B cell (primary cell): Measurements from ENCODE around the gene ACOX2. TPM values are rescaled to one million over a fixed set of nuclear protein-coding genes. Genes with fewer than 3 reads are reported as not detected.

Source experiments
- ATAC-seq: fragments of 200-7000 bp; cut with Tn5 transposase; one replicate; pipeline ENCODE4 v1.10.0; 2021; ENCODE audit warnings: low read depth, mild to moderate bottlenecking, moderate number of reproducible peaks, moderate library complexity
- CTCF ChIA-PET: fragments of 350-600 bp; sonication (Branson Sonifier 250); formaldehyde crosslinking; loops from one replicate; lab custom pipeline; 2021; ENCODE audit warnings: antibody characterized with exemption, inconsistent platforms; lab: Charles Lee
- POLR2A ChIA-PET: fragments of 350-600 bp; sonication (Branson Sonifier 250); formaldehyde crosslinking; loops from one replicate; lab custom pipeline; 2021; ENCODE audit warnings: antibody characterized with exemption; lab: Charles Lee
- DNase-seq: peaks from one replicate; pipeline ENCODE4 v3.0.0; 2013
- H2AFZ ChIP-seq: 2 replicates; pipeline ENCODE4 v1.6.1; 2012; ENCODE audit warnings: mild to moderate bottlenecking, low read depth, low read length; ENCODE audit not compliant: insufficient read depth, poor library complexity, severe bottlenecking
- H3K27ac ChIP-seq, 2 donors: 1 replicate in 1 of 2; 2 replicates in 1 of 2; pipeline ENCODE4 v1.5.1; 2012 to 2013; ENCODE audit warnings: low read length in 2 of 2, mild to moderate bottlenecking in 2 of 2, moderate library complexity in 1 of 2
- H3K27me3 ChIP-seq, 4 experiments: fragments of 200-600 bp in 1 of 4; sonication (generic) in 1 of 4; replicated peaks in 1 of 4; 1 replicate in 2 of 4; 2 replicates in 2 of 4; pipeline versions ENCODE4 v1.6.1 to v1.7.0; 2013 to 2016; ENCODE audit warnings: low read length in 3 of 4, mild to moderate bottlenecking in 2 of 4, mixed read lengths in 1 of 4, moderate library complexity in 1 of 4; ENCODE audit not compliant: insufficient read depth in 4 of 4, control insufficient read depth in 3 of 4; ENCODE audit errors: control extremely low read depth in 1 of 4
- H3K36me3 ChIP-seq, 2 experiments: replicated peaks in 1 of 2; 1 replicate in 1 of 2; 2 replicates in 1 of 2; pipeline versions ENCODE4 v1.6.1 to v1.7.1; 2013; ENCODE audit warnings: low read length in 1 of 2; ENCODE audit not compliant: insufficient read depth in 2 of 2, control insufficient read depth in 1 of 2; ENCODE audit errors: control extremely low read depth in 1 of 2, extremely low read depth in 1 of 2
- H3K4me1 ChIP-seq, 2 donors: fragments of 200-600 bp in 1 of 2; sonication (generic) in 1 of 2; 1 replicate in 1 of 2; 2 replicates in 1 of 2; pipeline versions ENCODE4 v1.5.1 to v1.6.1; 2013 to 2017; ENCODE audit warnings: low read length in 2 of 2; ENCODE audit not compliant: control insufficient read depth in 2 of 2, insufficient read depth in 2 of 2
- H3K4me2 ChIP-seq: replicated peaks from 2 replicates; pipeline ENCODE3; 2012; ENCODE audit warnings: mild to moderate bottlenecking, low read depth, low read length; ENCODE audit not compliant: poor library complexity, severe bottlenecking
- H3K4me3 ChIP-seq, 5 experiments: fragments of 200-600 bp in 1 of 5; sonication (generic) in 1 of 5; 1 replicate in 3 of 5; 2 replicates in 2 of 5; pipeline versions ENCODE4 v1.5.1 to v1.7.0; 2011 to 2016; ENCODE audit warnings: low read length in 4 of 5, mild to moderate bottlenecking in 4 of 5, low read depth in 2 of 5, control low read depth in 1 of 5, moderate library complexity in 1 of 5; ENCODE audit not compliant: insufficient read depth in 1 of 5; ENCODE audit errors: control extremely low read depth in 1 of 5, extremely low read depth in 1 of 5
- H3K79me2 ChIP-seq: fragments of 200-600 bp; sonication (generic); one replicate; pipeline ENCODE4 v1.6.0; 2016; ENCODE audit warnings: low read length; ENCODE audit not compliant: control insufficient read depth, insufficient read depth
- H3K9ac ChIP-seq: fragments of 200-600 bp; sonication (generic); 2 replicates; pipeline ENCODE4 v1.6.1; 2017; ENCODE audit warnings: mild to moderate bottlenecking, low read length, moderate library complexity
- H3K9me3 ChIP-seq, 3 donors: one replicate each; pipeline versions ENCODE4 v1.6.1 to v1.7.1; 2013; ENCODE audit warnings: low read length in 2 of 3; ENCODE audit not compliant: control insufficient read depth in 2 of 3, insufficient read depth in 1 of 3; ENCODE audit errors: control extremely low read depth in 1 of 3
- H4K20me1 ChIP-seq: 2 replicates; pipeline ENCODE4 v1.6.0; 2012; ENCODE audit warnings: mild to moderate bottlenecking, low read length; ENCODE audit not compliant: insufficient read depth, control insufficient read depth, poor library complexity, severe bottlenecking
- H3K27ac Mint-ChIP-seq: one replicate; pipeline ENCODE4 v1.8.0; 2021; ENCODE audit warnings: mixed read lengths
- H3K27me3 Mint-ChIP-seq: one replicate; pipeline ENCODE4 v1.8.0; 2021; ENCODE audit warnings: mixed read lengths
- H3K4me1 Mint-ChIP-seq: one replicate; pipeline ENCODE4 v1.8.0; 2021; ENCODE audit warnings: mixed read lengths
- H3K4me3 Mint-ChIP-seq: one replicate; pipeline ENCODE4 v1.8.0; 2021; ENCODE audit warnings: mixed read lengths
- H3K9me3 Mint-ChIP-seq: one replicate; pipeline ENCODE4 v1.8.0; 2022; ENCODE audit warnings: mixed read lengths; ENCODE audit not compliant: insufficient read depth
- CTCF ChIP-seq: fragments of 200-600 bp; IDR thresholded peaks from one replicate; pipeline ENCODE4 v1.8.0; 2022; ENCODE audit warnings: antibody characterized with exemption, mild to moderate bottlenecking
- EZH2 ChIP-seq: IDR thresholded peaks from 2 replicates; pipeline ENCODE4 v1.6.1; 2012; ENCODE audit warnings: borderline replicate concordance, low read depth, mild to moderate bottlenecking, moderate library complexity, low read length; ENCODE audit not compliant: insufficient read depth, poor library complexity, severe bottlenecking
- WGBS: methylation state at CpG from one replicate; pipeline ENCODE4 v1.1.5; 2013; ENCODE audit warnings: missing lambda C conversion rate; ENCODE audit not compliant: insufficient coverage; 5-methylcytosine and 5-hydroxymethylcytosine counted together
- intact Hi-C: fragments of 100-400 bp; cut with micrococcal nuclease; formaldehyde crosslinking; loops from one replicate; pipeline ENCODE4 v1.10.0; 2022
- polyA plus RNA-seq: library from polyadenylated mRNA; depleted of rRNA; stranded (reverse); fragments of >200 nt; gene quantifications from 2 replicates; pipeline ENCODE4 v1.2.3, GENCODE V29; 2012
- total RNA-seq, 2 donors: library from RNA; stranded (reverse); fragments of 120-200 nt in 1 of 2; gene quantifications; 1 replicate in 1 of 2; 2 replicates in 1 of 2; pipeline versions ENCODE4 v1.2.3 to v1.2.4, GENCODE V29; 2013 to 2022

Gene ACOX2
- total and polyA plus RNA-seq, 2 donors (not counting 1 experiment from before 2014, with no cell fraction given): not detected

- Mint-ChIP-seq H3K4me3 (no peak overlapping the region), H3K27ac (peak overlapping the region; percentile 41), H3K9me3 (no peaks in the 10 kb centered on the region), H3K4me1 (peaks cover 26% of the 10 kb centered on the region), H3K27me3 (no peaks in the 10 kb centered on the region)
- ATAC-seq (no peak), DNase-seq (no peak)
- Histone ChIP-seq H3K9me3 (no peaks in the 10 kb centered on the region), H3K4me1 (peaks cover 20 to 24% of the 10 kb centered on the region in 2 donors), H3K4me2 (no peak overlapping the region), H3K27ac (no peak overlapping the region), H3K79me2 (no peaks in the 10 kb centered on the region), H3K36me3 (no peaks in the 10 kb centered on the region), H3K9ac (no peak overlapping the region), H2AFZ (peak overlapping the region; percentile 14), H3K27me3 (no peaks in the 10 kb centered on the region), H4K20me1 (no peaks in the 10 kb centered on the region), H3K4me3 (no peak overlapping the region)
- intact Hi-C loops: no loop called here
- ChIA-PET POLR2A (no interaction called here), CTCF (interaction anchor here (1.0 to 1.1 kb wide), 4 partner anchors 8 to 281 kb away, joined by 3 to 4 read pairs (median 4); no protein-coding TSS in a partner anchor)
- 76% methylated on average over 4 of the region's 10 CpGs for WGBS
- no peak for TF ChIP-seq EZH2
- TF ChIP-seq CTCF: no peak
These were observed 65.7 kb downstream of the ACOX2 start for GRCh38 chr3:58471025-58471887.
